ENCODE measurements around the gene NTM. TPM values are rescaled to one million over a fixed set of nuclear protein-coding genes. Genes with fewer than 3 reads are reported as not detected.

The NTM gene
- total RNA-seq, 1 experiment from 2014 or later: 0.73 TPM

DNA sequence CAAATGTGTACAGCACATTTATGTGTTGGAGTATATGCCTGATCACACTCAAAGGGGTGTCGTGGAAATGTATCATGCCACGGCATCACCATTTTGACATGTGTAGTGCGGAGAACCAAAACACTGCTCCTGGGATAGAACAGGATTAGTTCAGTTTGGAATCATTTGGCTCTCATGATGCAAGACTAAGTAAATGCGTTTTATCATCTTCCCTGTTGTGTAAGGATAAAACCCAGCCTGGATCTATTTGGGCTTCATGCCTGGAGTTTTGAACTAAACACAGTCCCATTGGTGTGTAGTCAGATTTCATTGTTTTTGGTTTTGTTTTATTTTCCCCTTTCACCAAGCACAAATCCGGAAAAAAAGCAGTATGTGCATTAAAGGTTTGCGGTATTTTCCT, 574.3 kb downstream of the NTM start:
- no peak overlapping the region for H3K4me3 Mint-ChIP-seq (ENCODE audit: unreplicated experiment)
- POLR2A ChIA-PET: no interaction called here

DNA sequence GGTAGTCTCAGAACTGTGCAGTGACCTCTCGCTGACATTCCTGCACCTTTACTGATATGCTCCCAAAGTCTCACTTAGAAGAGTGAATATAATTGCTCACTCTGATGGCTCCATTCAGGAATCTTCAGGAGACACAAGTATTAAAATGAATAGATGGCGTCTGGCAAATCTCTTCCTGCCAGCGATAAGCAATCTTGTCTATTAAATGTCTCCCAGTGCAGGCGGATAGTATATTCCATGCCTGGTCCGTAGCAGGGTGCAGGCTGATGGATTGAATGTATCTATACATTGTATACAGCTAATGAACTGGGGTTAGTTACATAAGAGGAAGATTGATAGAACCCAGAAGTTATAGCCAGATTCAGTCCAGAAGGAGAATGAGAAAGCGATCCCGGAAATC, 575.3 kb downstream of the NTM start:
- no peaks in the 10 kb centered on the region for H3K36me3 ChIP-seq (ENCODE audit: control insufficient read depth, insufficient read depth, low read length)
- intact Hi-C loops (cut with micrococcal nuclease; ENCODE audit: unreplicated experiment): no loop called here
- Mint-ChIP-seq H3K36me3 (ENCODE audit: insufficient read depth, unreplicated experiment) (no peaks in the 10 kb centered on the region), H3K27me3 (ENCODE audit: insufficient read depth, unreplicated experiment) (peaks cover 20% of the 10 kb centered on the region), H3K27ac (ENCODE audit: unreplicated experiment) (no peak overlapping the region), H3K4me3 (ENCODE audit: unreplicated experiment) (no peak overlapping the region), H3K9me3 (ENCODE audit: unreplicated experiment) (no peaks in the 10 kb centered on the region), H3K4me1 (ENCODE audit: low read depth, unreplicated experiment) (no peaks in the 10 kb centered on the region)
- no TSS peak for BruUV-seq (replicated peaks)
- ChIA-PET CTCF (no interaction called here), POLR2A (no interaction called here)
- H3K4me1 ChIP-seq: no peaks in the 10 kb centered on the region
- no peaks in the 10 kb centered on the region for H3K9me3 ChIP-seq
- H3K27me3 ChIP-seq (replicated peaks; ENCODE audit: control insufficient read depth, insufficient read depth, low read length): 0 out of 2 replicates have a peak, but pooled peaks cover 2% of the 10 kb centered on the region
- TF ChIP-seq, protein P1, sequence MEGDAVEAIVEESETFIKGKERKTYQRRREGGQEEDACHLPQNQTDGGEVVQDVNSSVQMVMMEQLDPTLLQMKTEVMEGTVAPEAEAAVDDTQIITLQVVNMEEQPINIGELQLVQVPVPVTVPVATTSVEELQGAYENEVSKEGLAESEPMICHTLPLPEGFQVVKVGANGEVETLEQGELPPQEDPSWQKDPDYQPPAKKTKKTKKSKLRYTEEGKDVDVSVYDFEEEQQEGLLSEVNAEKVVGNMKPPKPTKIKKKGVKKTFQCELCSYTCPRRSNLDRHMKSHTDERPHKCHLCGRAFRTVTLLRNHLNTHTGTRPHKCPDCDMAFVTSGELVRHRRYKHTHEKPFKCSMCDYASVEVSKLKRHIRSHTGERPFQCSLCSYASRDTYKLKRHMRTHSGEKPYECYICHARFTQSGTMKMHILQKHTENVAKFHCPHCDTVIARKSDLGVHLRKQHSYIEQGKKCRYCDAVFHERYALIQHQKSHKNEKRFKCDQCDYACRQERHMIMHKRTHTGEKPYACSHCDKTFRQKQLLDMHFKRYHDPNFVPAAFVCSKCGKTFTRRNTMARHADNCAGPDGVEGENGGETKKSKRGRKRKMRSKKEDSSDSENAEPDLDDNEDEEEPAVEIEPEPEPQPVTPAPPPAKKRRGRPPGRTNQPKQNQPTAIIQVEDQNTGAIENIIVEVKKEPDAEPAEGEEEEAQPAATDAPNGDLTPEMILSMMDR (IDR thresholded peaks at IDR 0.05; ENCODE audit: insufficient read depth in 1 of 2, low read depth in 1 of 2, low read length in 1 of 2, severe bottlenecking in 1 of 2, unreplicated experiment in 1 of 2): no peak
- DNase-seq: no peak
- H3K4me3 ChIP-seq (ENCODE audit: low read depth, low read length): no peak overlapping the region

More for the DNA sequence above, 574.3 kb downstream of the NTM start:
- no peaks in the 10 kb centered on the region for H3K36me3 Mint-ChIP-seq (ENCODE audit: insufficient read depth, unreplicated experiment)
- Histone ChIP-seq H3K4me3 (ENCODE audit: low read depth, low read length) (no peak overlapping the region), H3K9me3 (no peaks in the 10 kb centered on the region), H3K4me1 (no peaks in the 10 kb centered on the region), H3K36me3 (ENCODE audit: control insufficient read depth, insufficient read depth, low read length) (no peaks in the 10 kb centered on the region), H3K27me3 (replicated peaks; ENCODE audit: control insufficient read depth, insufficient read depth, low read length) (0 out of 2 replicates have a peak, but pooled peaks cover 2% of the 10 kb centered on the region)
- no peaks in the 10 kb centered on the region for H3K9me3 Mint-ChIP-seq (ENCODE audit: unreplicated experiment)
- DNase-seq: no peak
- no peak overlapping the region for H3K27ac Mint-ChIP-seq (ENCODE audit: unreplicated experiment)
- TF ChIP-seq, protein P1 (IDR thresholded peaks at IDR 0.05; ENCODE audit: insufficient read depth in 1 of 2, low read depth in 1 of 2, low read length in 1 of 2, severe bottlenecking in 1 of 2, unreplicated experiment in 1 of 2): no peak
- H3K27me3 Mint-ChIP-seq (ENCODE audit: insufficient read depth, unreplicated experiment): peaks cover 17% of the 10 kb centered on the region
- H3K4me1 Mint-ChIP-seq (ENCODE audit: low read depth, unreplicated experiment): no peaks in the 10 kb centered on the region
- no TSS peak for BruUV-seq (replicated peaks)
- CTCF ChIA-PET: no interaction called here
- intact Hi-C loops (cut with micrococcal nuclease; ENCODE audit: unreplicated experiment): no loop called here

GRCh38 chr11:131947511-131947910, 577.1 kb downstream of the NTM start:
- Mint-ChIP-seq H3K27me3 (ENCODE audit: insufficient read depth, unreplicated experiment) (peaks cover 22% of the 10 kb centered on the region), H3K4me1 (ENCODE audit: low read depth, unreplicated experiment) (no peaks in the 10 kb centered on the region), H3K4me3 (ENCODE audit: unreplicated experiment) (no peak overlapping the region), H3K27ac (ENCODE audit: unreplicated experiment) (no peak overlapping the region), H3K36me3 (ENCODE audit: insufficient read depth, unreplicated experiment) (no peaks in the 10 kb centered on the region), H3K9me3 (ENCODE audit: unreplicated experiment) (no peaks in the 10 kb centered on the region)
- TF ChIP-seq, protein P1 (IDR thresholded peaks at IDR 0.05; ENCODE audit: insufficient read depth in 1 of 2, low read depth in 1 of 2, low read length in 1 of 2, severe bottlenecking in 1 of 2, unreplicated experiment in 1 of 2): no peak
- no peaks in the 10 kb centered on the region for H3K9me3 ChIP-seq
- no peaks in the 10 kb centered on the region for H3K36me3 ChIP-seq (ENCODE audit: control insufficient read depth, insufficient read depth, low read length)
- no peaks in the 10 kb centered on the region for H3K4me1 ChIP-seq
- ChIA-PET CTCF (no interaction called here), POLR2A (no interaction called here)
- H3K27me3 ChIP-seq (replicated peaks; ENCODE audit: control insufficient read depth, insufficient read depth, low read length): 0 out of 2 replicates have a peak, but pooled peaks cover 2% of the 10 kb centered on the region
- DNase-seq: no peak
- no peak overlapping the region for H3K4me3 ChIP-seq (ENCODE audit: low read depth, low read length)
- no TSS peak for BruUV-seq (replicated peaks)
- intact Hi-C loops (cut with micrococcal nuclease; ENCODE audit: unreplicated experiment): no loop called here

Data from Caco-2 (cell line).